GM23338 (cell line): ENCODE results near the gene RNF19B. TPM values are rescaled to one million over a fixed set of nuclear protein-coding genes. Genes with fewer than 3 reads are reported as not detected.

Experiments used
- ATAC-seq: fragments of 200-7000 bp; cut with Tn5 transposase; 3 replicates; pipeline ENCODE4 v1.9.1; 2020
- DNase-seq: peaks from one replicate; pipeline ENCODE4 v3.0.0-alpha.2; 2015; ENCODE audit warnings: low spot score
- H2AFZ ChIP-seq: fragments of 200-600 bp; sonication (generic); 2 replicates; pipeline ENCODE4 v1.8.0; 2016; ENCODE audit warnings: antibody characterized with exemption, mild to moderate bottlenecking, moderate library complexity
- H3F3A ChIP-seq: fragments of 200-600 bp; sonication (generic); replicated peaks from 2 replicates; pipeline ENCODE4 v1.8.0; 2017; ENCODE audit warnings: antibody characterized with exemption, mixed run types, low read depth
- H3K27ac ChIP-seq: fragments of 200-600 bp; sonication (generic); 2 replicates; pipeline ENCODE4 v1.6.1; 2016; ENCODE audit warnings: low read depth
- H3K27me3 ChIP-seq: fragments of 200-600 bp; sonication (generic); 2 replicates; pipeline ENCODE4 v1.8.0; 2016; ENCODE audit warnings: mild to moderate bottlenecking, mixed run types, moderate library complexity; ENCODE audit not compliant: insufficient read depth
- H3K36me3 ChIP-seq: fragments of 200-600 bp; sonication (generic); 2 replicates; pipeline ENCODE4 v1.8.0; 2016; ENCODE audit warnings: mild to moderate bottlenecking; ENCODE audit not compliant: insufficient read depth
- H3K4me1 ChIP-seq: fragments of 200-600 bp; sonication (generic); 2 replicates; pipeline ENCODE4 v1.8.0; 2016; ENCODE audit warnings: mild to moderate bottlenecking, moderate library complexity; ENCODE audit not compliant: insufficient read depth
- H3K4me2 ChIP-seq: fragments of 200-600 bp; sonication (generic); 2 replicates; pipeline ENCODE4 v1.7.1; 2017; ENCODE audit warnings: mixed run types
- H3K4me3 ChIP-seq: fragments of 200-600 bp; sonication (generic); 2 replicates; pipeline ENCODE4 v1.6.1; 2016; ENCODE audit warnings: mixed run types
- H3K79me2 ChIP-seq: fragments of 200-600 bp; sonication (generic); replicated peaks from 2 replicates; pipeline ENCODE4 v1.8.0; 2017; ENCODE audit warnings: mild to moderate bottlenecking; ENCODE audit not compliant: insufficient read depth
- H3K9me2 ChIP-seq: fragments of 200-600 bp; sonication (generic); 2 replicates; pipeline ENCODE4 v1.8.0; 2017; ENCODE audit not compliant: insufficient read depth
- H4K20me1 ChIP-seq: fragments of 200-600 bp; sonication (generic); replicated peaks from 2 replicates; pipeline ENCODE4 v1.8.0; 2017; ENCODE audit warnings: mild to moderate bottlenecking; ENCODE audit not compliant: insufficient read depth
- H3K27ac Mint-ChIP-seq: 2 replicates; pipeline ENCODE4 v1.8.0; 2020; ENCODE audit warnings: inconsistent platforms, mild to moderate bottlenecking, moderate library complexity, mixed read lengths
- H3K27me3 Mint-ChIP-seq: 3 replicates; pipeline ENCODE4 v1.8.0; 2022; ENCODE audit warnings: low read depth, mild to moderate bottlenecking, moderate library complexity, mixed read lengths, inconsistent platforms; ENCODE audit not compliant: insufficient read depth, poor library complexity
- H3K36me3 Mint-ChIP-seq: 3 replicates; pipeline ENCODE4 v1.8.0; 2021; ENCODE audit warnings: low read depth, mild to moderate bottlenecking, inconsistent platforms, moderate library complexity, mixed read lengths
- H3K4me1 Mint-ChIP-seq: 3 replicates; pipeline ENCODE4 v1.8.0; 2020; ENCODE audit warnings: mild to moderate bottlenecking, inconsistent platforms, mixed read lengths
- H3K4me3 Mint-ChIP-seq: 3 replicates; pipeline ENCODE4 v1.8.0; 2021; ENCODE audit warnings: moderate library complexity, mild to moderate bottlenecking, inconsistent platforms, mixed read lengths
- H3K9me3 Mint-ChIP-seq: 3 replicates; pipeline ENCODE4 v1.8.0; 2020; ENCODE audit warnings: moderate library complexity, mild to moderate bottlenecking, inconsistent platforms, mixed read lengths
- polyA plus RNA-seq: library from polyadenylated mRNA; unstranded; fragments of >200 nt; fragmentation: Nextera tagmentation; extraction: Ambion mirVana; gene quantifications from 2 replicates; pipeline ENCODE4 v1.2.1, GENCODE V29; 2016
- total RNA-seq: library from RNA; depleted of rRNA; stranded (reverse); fragments of >200 nt; shearing (Covaris generic); gene quantifications from 2 replicates; pipeline ENCODE4 v1.2.3, GENCODE V29; 2014
- TF ChIP-seq, protein P1 (sequence below): IDR thresholded peaks from one replicate; pipeline ENCODE4 v1.6.1; 2018; ENCODE audit warnings: antibody characterized with exemption; ENCODE audit not compliant: unreplicated experiment
- TF ChIP-seq, protein P2 (sequence below): fragments of 250-450 bp; sonication (Bioruptor Pico); IDR thresholded peaks from 2 replicates; pipeline ENCODE4 v1.5.0; 2020; ENCODE audit warnings: mild to moderate bottlenecking, moderate library complexity

RNF19B gene
- total and polyA plus RNA-seq, 2 experiments from 2014 or later: 2.9 to 11.9 TPM

DNA sequence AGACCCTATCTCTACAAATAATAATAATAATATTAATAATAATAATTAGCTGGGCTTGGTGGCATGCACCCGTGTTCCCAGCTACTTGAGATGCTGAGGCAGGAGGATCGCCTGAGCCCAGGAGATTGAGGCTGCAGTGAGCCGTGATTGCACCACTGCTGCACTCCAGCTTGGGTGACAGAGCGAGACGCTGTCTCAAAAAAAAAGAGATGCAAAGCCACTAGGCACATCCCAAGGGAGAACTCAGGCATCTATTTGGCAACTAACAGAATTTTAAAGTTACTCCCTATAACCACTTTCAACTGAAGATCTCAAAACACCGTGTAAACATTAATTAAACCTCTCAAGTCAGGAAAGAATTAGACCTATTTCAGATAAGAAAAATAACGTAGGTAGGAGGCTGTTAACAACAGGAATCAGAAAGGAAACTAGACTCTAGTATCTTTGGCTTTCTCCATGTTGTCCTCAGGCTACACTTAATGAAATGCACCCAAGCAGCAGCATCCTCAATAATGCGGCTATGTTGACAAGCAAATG lies 3.7 kb downstream of the RNF19B start:
- H3K9me3 Mint-ChIP-seq: no peaks in the 10 kb centered on the region; the same call in 2 of the 3 replicates
- peaks cover 18% of the 10 kb centered on the region for H3K4me1 Mint-ChIP-seq
- Histone ChIP-seq H4K20me1 (peaks cover 18% of the 10 kb centered on the region), H3K36me3 (no peaks in the 10 kb centered on the region), H3K9me2 (peaks cover 3% of the 10 kb centered on the region; the same call in 1 of the 2 replicates), H3K27me3 (peaks cover 11% of the 10 kb centered on the region), H3K4me2 (no peak overlapping the region), H3F3A (no peaks in the 10 kb centered on the region), H3K4me1 (peaks cover 20% of the 10 kb centered on the region), H2AFZ (no peak overlapping the region), H3K79me2 (peaks cover 56% of the 10 kb centered on the region), H3K27ac (no peak overlapping the region), H3K4me3 (no peak overlapping the region)
- no peaks in the 10 kb centered on the region; the same call in 2 of the 3 replicates for H3K36me3 Mint-ChIP-seq
- no peak for ATAC-seq
- no peak overlapping the region for H3K27ac Mint-ChIP-seq
- H3K27me3 Mint-ChIP-seq: peaks cover 17% of the 10 kb centered on the region
- no peak for DNase-seq
- no peak overlapping the region for H3K4me3 Mint-ChIP-seq
- TF ChIP-seq, protein P1, sequence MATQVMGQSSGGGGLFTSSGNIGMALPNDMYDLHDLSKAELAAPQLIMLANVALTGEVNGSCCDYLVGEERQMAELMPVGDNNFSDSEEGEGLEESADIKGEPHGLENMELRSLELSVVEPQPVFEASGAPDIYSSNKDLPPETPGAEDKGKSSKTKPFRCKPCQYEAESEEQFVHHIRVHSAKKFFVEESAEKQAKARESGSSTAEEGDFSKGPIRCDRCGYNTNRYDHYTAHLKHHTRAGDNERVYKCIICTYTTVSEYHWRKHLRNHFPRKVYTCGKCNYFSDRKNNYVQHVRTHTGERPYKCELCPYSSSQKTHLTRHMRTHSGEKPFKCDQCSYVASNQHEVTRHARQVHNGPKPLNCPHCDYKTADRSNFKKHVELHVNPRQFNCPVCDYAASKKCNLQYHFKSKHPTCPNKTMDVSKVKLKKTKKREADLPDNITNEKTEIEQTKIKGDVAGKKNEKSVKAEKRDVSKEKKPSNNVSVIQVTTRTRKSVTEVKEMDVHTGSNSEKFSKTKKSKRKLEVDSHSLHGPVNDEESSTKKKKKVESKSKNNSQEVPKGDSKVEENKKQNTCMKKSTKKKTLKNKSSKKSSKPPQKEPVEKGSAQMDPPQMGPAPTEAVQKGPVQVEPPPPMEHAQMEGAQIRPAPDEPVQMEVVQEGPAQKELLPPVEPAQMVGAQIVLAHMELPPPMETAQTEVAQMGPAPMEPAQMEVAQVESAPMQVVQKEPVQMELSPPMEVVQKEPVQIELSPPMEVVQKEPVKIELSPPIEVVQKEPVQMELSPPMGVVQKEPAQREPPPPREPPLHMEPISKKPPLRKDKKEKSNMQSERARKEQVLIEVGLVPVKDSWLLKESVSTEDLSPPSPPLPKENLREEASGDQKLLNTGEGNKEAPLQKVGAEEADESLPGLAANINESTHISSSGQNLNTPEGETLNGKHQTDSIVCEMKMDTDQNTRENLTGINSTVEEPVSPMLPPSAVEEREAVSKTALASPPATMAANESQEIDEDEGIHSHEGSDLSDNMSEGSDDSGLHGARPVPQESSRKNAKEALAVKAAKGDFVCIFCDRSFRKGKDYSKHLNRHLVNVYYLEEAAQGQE: no peak
- TF ChIP-seq, protein P2, sequence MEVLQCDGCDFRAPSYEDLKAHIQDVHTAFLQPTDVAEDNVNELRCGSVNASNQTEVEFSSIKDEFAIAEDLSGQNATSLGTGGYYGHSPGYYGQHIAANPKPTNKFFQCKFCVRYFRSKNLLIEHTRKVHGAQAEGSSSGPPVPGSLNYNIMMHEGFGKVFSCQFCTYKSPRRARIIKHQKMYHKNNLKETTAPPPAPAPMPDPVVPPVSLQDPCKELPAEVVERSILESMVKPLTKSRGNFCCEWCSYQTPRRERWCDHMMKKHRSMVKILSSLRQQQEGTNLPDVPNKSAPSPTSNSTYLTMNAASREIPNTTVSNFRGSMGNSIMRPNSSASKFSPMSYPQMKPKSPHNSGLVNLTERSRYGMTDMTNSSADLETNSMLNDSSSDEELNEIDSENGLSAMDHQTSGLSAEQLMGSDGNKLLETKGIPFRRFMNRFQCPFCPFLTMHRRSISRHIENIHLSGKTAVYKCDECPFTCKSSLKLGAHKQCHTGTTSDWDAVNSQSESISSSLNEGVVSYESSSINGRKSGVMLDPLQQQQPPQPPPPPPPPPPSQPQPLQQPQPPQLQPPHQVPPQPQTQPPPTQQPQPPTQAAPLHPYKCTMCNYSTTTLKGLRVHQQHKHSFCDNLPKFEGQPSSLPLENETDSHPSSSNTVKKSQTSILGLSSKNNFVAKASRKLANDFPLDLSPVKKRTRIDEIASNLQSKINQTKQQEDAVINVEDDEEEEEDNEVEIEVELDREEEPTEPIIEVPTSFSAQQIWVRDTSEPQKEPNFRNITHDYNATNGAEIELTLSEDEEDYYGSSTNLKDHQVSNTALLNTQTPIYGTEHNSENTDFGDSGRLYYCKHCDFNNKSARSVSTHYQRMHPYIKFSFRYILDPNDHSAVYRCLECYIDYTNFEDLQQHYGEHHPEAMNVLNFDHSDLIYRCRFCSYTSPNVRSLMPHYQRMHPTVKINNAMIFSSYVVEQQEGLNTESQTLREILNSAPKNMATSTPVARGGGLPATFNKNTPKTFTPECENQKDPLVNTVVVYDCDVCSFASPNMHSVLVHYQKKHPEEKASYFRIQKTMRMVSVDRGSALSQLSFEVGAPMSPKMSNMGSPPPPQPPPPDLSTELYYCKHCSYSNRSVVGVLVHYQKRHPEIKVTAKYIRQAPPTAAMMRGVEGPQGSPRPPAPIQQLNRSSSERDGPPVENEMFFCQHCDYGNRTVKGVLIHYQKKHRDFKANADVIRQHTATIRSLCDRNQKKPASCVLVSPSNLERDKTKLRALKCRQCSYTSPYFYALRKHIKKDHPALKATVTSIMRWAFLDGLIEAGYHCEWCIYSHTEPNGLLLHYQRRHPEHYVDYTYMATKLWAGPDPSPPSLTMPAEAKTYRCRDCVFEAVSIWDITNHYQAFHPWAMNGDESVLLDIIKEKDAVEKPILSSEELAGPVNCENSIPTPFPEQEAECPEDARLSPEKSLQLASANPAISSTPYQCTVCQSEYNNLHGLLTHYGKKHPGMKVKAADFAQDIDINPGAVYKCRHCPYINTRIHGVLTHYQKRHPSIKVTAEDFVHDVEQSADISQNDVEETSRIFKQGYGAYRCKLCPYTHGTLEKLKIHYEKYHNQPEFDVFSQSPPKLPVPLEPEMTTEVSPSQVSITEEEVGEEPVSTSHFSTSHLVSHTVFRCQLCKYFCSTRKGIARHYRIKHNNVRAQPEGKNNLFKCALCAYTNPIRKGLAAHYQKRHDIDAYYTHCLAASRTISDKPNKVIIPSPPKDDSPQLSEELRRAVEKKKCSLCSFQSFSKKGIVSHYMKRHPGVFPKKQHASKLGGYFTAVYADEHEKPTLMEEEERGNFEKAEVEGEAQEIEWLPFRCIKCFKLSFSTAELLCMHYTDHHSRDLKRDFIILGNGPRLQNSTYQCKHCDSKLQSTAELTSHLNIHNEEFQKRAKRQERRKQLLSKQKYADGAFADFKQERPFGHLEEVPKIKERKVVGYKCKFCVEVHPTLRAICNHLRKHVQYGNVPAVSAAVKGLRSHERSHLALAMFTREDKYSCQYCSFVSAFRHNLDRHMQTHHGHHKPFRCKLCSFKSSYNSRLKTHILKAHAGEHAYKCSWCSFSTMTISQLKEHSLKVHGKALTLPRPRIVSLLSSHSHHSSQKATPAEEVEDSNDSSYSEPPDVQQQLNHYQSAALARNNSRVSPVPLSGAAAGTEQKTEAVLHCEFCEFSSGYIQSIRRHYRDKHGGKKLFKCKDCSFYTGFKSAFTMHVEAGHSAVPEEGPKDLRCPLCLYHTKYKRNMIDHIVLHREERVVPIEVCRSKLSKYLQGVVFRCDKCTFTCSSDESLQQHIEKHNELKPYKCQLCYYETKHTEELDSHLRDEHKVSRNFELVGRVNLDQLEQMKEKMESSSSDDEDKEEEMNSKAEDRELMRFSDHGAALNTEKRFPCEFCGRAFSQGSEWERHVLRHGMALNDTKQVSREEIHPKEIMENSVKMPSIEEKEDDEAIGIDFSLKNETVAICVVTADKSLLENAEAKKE (CRISPR knock-in tag): no peak
